Keratinocyte (primary cell): ENCODE results near the gene DZIP1L.

ENCODE experiments used
- CTCF ChIP-seq, 3 experiments: IDR thresholded peaks in 1 of 3; conservative IDR thresholded peaks in 1 of 3; optimal IDR thresholded peaks in 1 of 3; 2 replicates in 2 of 3; 3 replicates in 1 of 3; pipeline versions ENCODE3 to v1.5.1; 2011; ENCODE audit warnings: low read length in 3 of 3, mild to moderate bottlenecking in 3 of 3, moderate library complexity in 2 of 3, control low read depth in 1 of 3, inconsistent platforms in 1 of 3; ENCODE audit not compliant: insufficient read depth in 2 of 3; ENCODE audit errors: extremely low read depth in 1 of 3
- EZH2 ChIP-seq: IDR thresholded peaks from one replicate; pipeline ENCODE4 v1.6.1; 2012; ENCODE audit warnings: inconsistent platforms, mild to moderate bottlenecking, low read length, moderate library complexity

- TF ChIP-seq CTCF (optimal IDR thresholded peaks at IDR 0.05 in 1 of 3, IDR thresholded peaks at IDR 0.05 in 1 of 3, conservative IDR thresholded peaks at IDR 0.05 in 1 of 3; ENCODE audit: extremely low read depth in 1 of 3, insufficient read depth in 2 of 3, low read length in 3 of 3), result no peak
- TF ChIP-seq EZH2, result no peak
Measured at GRCh38 chr3:138136201-138136600, 20.8 kb upstream of the DZIP1L start.
